Right cardiac atrium (tissue), 5 donors: Measurements from ENCODE around the gene CERK. TPM values are rescaled to one million over a fixed set of nuclear protein-coding genes. Genes with fewer than 3 reads are reported as not detected.

Source experiments
- ATAC-seq, 2 donors: fragments of 200-7000 bp; cut with Tn5 transposase; one replicate each; pipeline versions ENCODE4 v1.8.0 to v1.9.1; 2020; ENCODE audit warnings: moderate library complexity in 2 of 2, mild to moderate bottlenecking in 1 of 2
- DNase-seq, 3 donors: peaks; one replicate each; pipeline ENCODE4 v3.0.0-alpha.2; 2020
- H3K27ac ChIP-seq: one replicate; pipeline ENCODE4 v1.5.1; 2013; ENCODE audit warnings: mild to moderate bottlenecking, low read length, control low read depth, moderate library complexity
- H3K27me3 ChIP-seq: one replicate; pipeline ENCODE4 v1.6.1; 2013; ENCODE audit not compliant: control insufficient read depth, insufficient read depth
- H3K4me1 ChIP-seq: one replicate; pipeline ENCODE4 v1.6.1; 2013; ENCODE audit warnings: low read length; ENCODE audit not compliant: control insufficient read depth, insufficient read depth
- H3K4me3 ChIP-seq: one replicate; pipeline ENCODE4 v1.5.1; 2013; ENCODE audit warnings: low read length, control low read depth
- H3K9me3 ChIP-seq: one replicate; pipeline ENCODE4 v1.6.1; 2013; ENCODE audit warnings: low read length; ENCODE audit not compliant: control insufficient read depth
- WGBS: extraction: QIAGEN DNeasy Blood & Tissue Kit; methylation state at CpG from one replicate; pipeline ENCODE4 v1.1.7; 2013; 5-methylcytosine and 5-hydroxymethylcytosine counted together
- intact Hi-C, 4 donors: fragments of 100-400 bp; cut with DNase I; formaldehyde crosslinking; loops; one replicate each; pipeline versions ENCODE4 v1.11.0 to v1.14.0; 2022 to 2023
- polyA plus RNA-seq: library from polyadenylated mRNA; stranded (reverse); fragments of 200-250 nt; gene quantifications from one replicate; pipeline ENCODE4 v1.2.3, GENCODE V29; 2013
- total RNA-seq, 4 donors: library from RNA; stranded (reverse); fragmentation: NEBNext Ultra II Directional; extraction: Animal tissue kit (Norgen Biotek cat#: 25700); gene quantifications; one replicate each; pipeline ENCODE4 v1.2.1, GENCODE V29; 2021
- donor health status: healthy with polysubstance abuse.
- donor health status: DM: no; HTN: yes; CAD: no.
- donor health status: DM: no; HTN: no; CAD: no.
- donor health status: DM: no; HTN: yes; CAD: no; lungs with severe emphysema.
- donor health status: DM: yes; HTN: yes; CAD: no.

Gene CERK
- total and polyA plus RNA-seq, 5 donors, result 32.6 to 83.5 (median 61.1) TPM

- Histone ChIP-seq H3K27ac (peak overlapping the region; percentile 18), H3K9me3 (no peaks in the 10 kb centered on the region), H3K27me3 (no peaks in the 10 kb centered on the region), H3K4me1 (no peaks in the 10 kb centered on the region), H3K4me3 (no peak overlapping the region)
- intact Hi-C loops, result no loop called here
- no peak for ATAC-seq
- 56% methylated on average over 11 of the region's 11 CpGs for WGBS
- DNase-seq, result peak; percentile 16 to 47 (median 45)
Measured at GRCh38 chr22:46660604-46661201, 77.3 kb downstream of the CERK start.

GRCh38 chr22:46659791-46660186 is 78.3 kb downstream of the CERK start:
- intact Hi-C loops, result no loop called here
- H3K9me3 ChIP-seq, result no peaks in the 10 kb centered on the region
- WGBS, result 94% methylated on average over 12 of the region's 12 CpGs
- H3K4me1 ChIP-seq, result no peaks in the 10 kb centered on the region
- no peaks in the 10 kb centered on the region for H3K27me3 ChIP-seq
- DNase-seq, result peak in 2 of 3 donors; percentile 6 to 42
- H3K27ac ChIP-seq, result no peak overlapping the region
- H3K4me3 ChIP-seq, result no peak overlapping the region
- ATAC-seq, result no peak

- Histone ChIP-seq H3K27me3 (no peaks in the 10 kb centered on the region), H3K9me3 (no peaks in the 10 kb centered on the region), H3K4me1 (no peaks in the 10 kb centered on the region), H3K27ac (no peak overlapping the region), H3K4me3 (no peak overlapping the region)
- DNase-seq, result peak; percentile 7 to 34 (median 16)
- no peak for ATAC-seq
- WGBS, result 94% methylated on average over 14 of the region's 14 CpGs
- intact Hi-C loops, result no loop called here
Measured at GRCh38 chr22:46659059-46659790, 78.8 kb downstream of the CERK start.

- WGBS, result 90% methylated on average over 37 of the region's 37 CpGs
- intact Hi-C loops, result no loop called here
Measured at GRCh38 chr22:46657996-46658947, 79.8 kb downstream of the CERK start.

GRCh38 chr22:46657655-46657953 is 80.4 kb downstream of the CERK start:
- H3K9me3 ChIP-seq, result no peaks in the 10 kb centered on the region
- peaks cover 11% of the 10 kb centered on the region for H3K4me1 ChIP-seq
- no peaks in the 10 kb centered on the region for H3K27me3 ChIP-seq
- intact Hi-C loops, result no loop called here
- no peak for DNase-seq
- H3K4me3 ChIP-seq, result no peak overlapping the region
- WGBS, result 96% methylated on average over 10 of the region's 10 CpGs
- H3K27ac ChIP-seq, result no peak overlapping the region
- ATAC-seq, result no peak

More at GRCh38 chr22:46657996-46658947, 79.8 kb downstream of the CERK start:
- Histone ChIP-seq H3K9me3 (no peaks in the 10 kb centered on the region), H3K4me3 (no peak overlapping the region), H3K4me1 (peaks cover 5% of the 10 kb centered on the region), H3K27ac (no peak overlapping the region), H3K27me3 (no peaks in the 10 kb centered on the region)
- DNase-seq, result peak; percentile 14 to 57 (median 52)
- ATAC-seq, result no peak

GRCh38 chr22:46656856-46657654 is 81.0 kb downstream of the CERK start:
- Histone ChIP-seq H3K4me1 (peaks cover 12% of the 10 kb centered on the region), H3K27me3 (no peaks in the 10 kb centered on the region), H3K9me3 (no peaks in the 10 kb centered on the region), H3K27ac (no peak overlapping the region), H3K4me3 (no peak overlapping the region)
- peak in 1 of 3 donors; percentile 41 for DNase-seq
- ATAC-seq, result no peak
- intact Hi-C loops, result no loop called here
- WGBS, result 90% methylated on average over 15 of the region's 15 CpGs

- Histone ChIP-seq H3K27me3 (no peaks in the 10 kb centered on the region), H3K27ac (no peak overlapping the region), H3K4me3 (no peak overlapping the region), H3K4me1 (peaks cover 17% of the 10 kb centered on the region), H3K9me3 (no peaks in the 10 kb centered on the region)
- 87% methylated on average over 26 of the region's 26 CpGs for WGBS
- DNase-seq (peak in 1 of 3 donors; percentile 58), ATAC-seq (no peak)
- intact Hi-C loops, result no loop called here
Measured at GRCh38 chr22:46655861-46656608, 82.0 kb downstream of the CERK start.

GRCh38 chr22:46654927-46655595 is 83.0 kb downstream of the CERK start:
- ATAC-seq (no peak), DNase-seq (peak in 1 of 3 donors; percentile 55)
- intact Hi-C loops, result no loop called here
- H3K27me3 ChIP-seq, result no peaks in the 10 kb centered on the region
- WGBS, result 89% methylated on average over 14 of the region's 14 CpGs
- peaks cover 17% of the 10 kb centered on the region for H3K4me1 ChIP-seq
- no peak overlapping the region for H3K4me3 ChIP-seq
- H3K9me3 ChIP-seq, result no peaks in the 10 kb centered on the region
- H3K27ac ChIP-seq, result no peak overlapping the region

- DNase-seq (peak in 1 of 3 donors; percentile 58), ATAC-seq (no peak)
- Histone ChIP-seq H3K27me3 (no peaks in the 10 kb centered on the region), H3K4me1 (peaks cover 20% of the 10 kb centered on the region), H3K27ac (no peak overlapping the region), H3K4me3 (no peak overlapping the region), H3K9me3 (no peaks in the 10 kb centered on the region)
- intact Hi-C loops, result no loop called here
- WGBS, result 80% methylated on average over 17 of the region's 17 CpGs
Measured at GRCh38 chr22:46654426-46654825, 83.6 kb downstream of the CERK start.
